D721Med (cell line): ENCODE results near the gene MRPS6.

Experiments used
- DNase-seq: peaks from one replicate; pipeline ENCODE4 v3.0.0; 2011; ENCODE audit warnings: low spot score; ENCODE audit not compliant: insufficient read length
- FAIRE-seq: peaks from 2 replicates; lab custom pipeline; 2011; peaks lifted over from hg19 to GRCh38; lab: Jason Lieb, UNC
- TF ChIP-seq, protein P1 (sequence below): IDR thresholded peaks from 2 replicates; pipeline ENCODE4 v1.5.1; 2012; ENCODE audit warnings: mild to moderate bottlenecking, control low read depth; ENCODE audit not compliant: insufficient read depth; ENCODE audit errors: missing control alignments

MRPS6 gene

DNA sequence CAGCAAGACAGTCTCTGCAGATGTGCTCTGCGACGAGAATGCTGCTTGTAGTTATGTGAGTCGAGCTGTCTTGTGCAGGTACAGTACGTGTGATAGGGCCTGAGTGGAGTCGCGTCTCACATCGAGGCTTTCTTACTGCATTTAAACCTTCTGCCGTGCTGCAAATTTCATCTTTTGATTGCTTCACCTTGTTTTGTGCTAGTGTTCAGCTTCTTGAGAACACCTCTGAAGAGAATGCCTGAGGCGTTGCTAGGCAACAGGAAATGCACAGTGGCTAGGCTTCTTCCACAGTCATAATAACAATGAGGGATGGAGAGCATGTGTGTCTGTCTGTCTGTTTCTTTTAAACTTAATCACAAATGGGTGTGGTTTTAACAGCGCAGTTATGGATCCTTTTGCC, 52.9 kb downstream of the MRPS6 start:
- FAIRE-seq (no peak), DNase-seq (no peak)
- TF ChIP-seq, protein P1, sequence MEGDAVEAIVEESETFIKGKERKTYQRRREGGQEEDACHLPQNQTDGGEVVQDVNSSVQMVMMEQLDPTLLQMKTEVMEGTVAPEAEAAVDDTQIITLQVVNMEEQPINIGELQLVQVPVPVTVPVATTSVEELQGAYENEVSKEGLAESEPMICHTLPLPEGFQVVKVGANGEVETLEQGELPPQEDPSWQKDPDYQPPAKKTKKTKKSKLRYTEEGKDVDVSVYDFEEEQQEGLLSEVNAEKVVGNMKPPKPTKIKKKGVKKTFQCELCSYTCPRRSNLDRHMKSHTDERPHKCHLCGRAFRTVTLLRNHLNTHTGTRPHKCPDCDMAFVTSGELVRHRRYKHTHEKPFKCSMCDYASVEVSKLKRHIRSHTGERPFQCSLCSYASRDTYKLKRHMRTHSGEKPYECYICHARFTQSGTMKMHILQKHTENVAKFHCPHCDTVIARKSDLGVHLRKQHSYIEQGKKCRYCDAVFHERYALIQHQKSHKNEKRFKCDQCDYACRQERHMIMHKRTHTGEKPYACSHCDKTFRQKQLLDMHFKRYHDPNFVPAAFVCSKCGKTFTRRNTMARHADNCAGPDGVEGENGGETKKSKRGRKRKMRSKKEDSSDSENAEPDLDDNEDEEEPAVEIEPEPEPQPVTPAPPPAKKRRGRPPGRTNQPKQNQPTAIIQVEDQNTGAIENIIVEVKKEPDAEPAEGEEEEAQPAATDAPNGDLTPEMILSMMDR, result no peak

DNA sequence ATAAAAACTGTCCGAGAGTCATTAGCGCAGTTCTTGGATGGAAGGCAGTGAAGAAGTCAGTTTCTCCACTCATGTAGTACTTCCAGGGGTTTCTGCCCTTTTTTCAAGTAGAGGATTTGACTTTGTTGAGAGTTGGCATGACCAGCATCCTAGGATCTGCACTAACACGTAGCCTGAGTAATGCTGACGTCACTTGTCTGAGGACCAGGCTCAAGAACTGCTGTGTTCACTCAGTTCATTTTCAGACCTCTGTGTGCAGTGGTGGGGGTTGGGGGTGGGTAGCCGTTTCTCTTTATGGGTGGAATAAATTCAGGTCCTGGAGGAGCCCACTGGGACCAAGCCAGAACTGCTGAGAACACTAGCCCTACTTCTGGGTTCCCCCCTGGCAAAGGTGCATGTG, 53.3 kb downstream of the MRPS6 start:
- DNase-seq (no peak), FAIRE-seq (no peak)
- TF ChIP-seq, protein P1, result no peak

DNA sequence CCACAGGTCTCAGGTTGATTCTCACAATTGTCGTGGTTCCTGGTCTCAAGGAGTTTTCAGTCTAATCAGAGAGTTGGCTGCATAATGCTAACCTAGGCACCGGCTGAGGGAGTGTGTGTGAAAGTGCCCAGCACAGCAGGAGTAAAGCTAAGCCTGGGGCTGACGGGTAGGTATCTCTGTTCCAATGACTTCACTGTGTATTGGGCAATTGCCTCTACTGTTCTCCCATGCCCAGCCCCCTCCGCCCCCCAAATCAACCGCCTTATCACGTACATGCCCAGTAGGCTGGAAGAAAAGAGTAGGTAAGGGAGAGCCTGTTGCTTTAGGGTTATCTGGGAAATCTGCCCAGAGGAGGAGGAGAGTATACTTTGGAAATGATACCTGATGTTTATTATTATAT, 54.7 kb downstream of the MRPS6 start:
- FAIRE-seq (no peak), DNase-seq (no peak)
- TF ChIP-seq, protein P1, result no peak

DNA sequence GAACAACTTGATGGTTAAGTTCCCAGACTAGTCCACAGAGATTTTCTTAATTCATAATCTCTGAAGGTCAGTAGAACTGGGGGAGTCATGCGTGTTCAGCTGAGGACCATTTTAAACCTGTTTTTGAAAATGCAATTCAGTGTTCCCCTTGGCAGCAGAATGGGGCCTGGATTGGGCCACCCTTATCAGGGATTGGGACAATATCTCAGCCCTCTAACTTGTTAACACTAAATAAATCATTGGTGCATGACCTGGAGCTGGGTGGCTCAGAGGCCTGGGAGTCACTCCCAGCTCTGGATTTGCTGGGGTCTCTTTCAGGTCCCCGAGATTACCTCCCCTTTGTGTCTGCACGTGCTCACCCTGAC, 55.3 kb downstream of the MRPS6 start:
- TF ChIP-seq, protein P1, result no peak
- no peak for DNase-seq
- no peak for FAIRE-seq

DNA sequence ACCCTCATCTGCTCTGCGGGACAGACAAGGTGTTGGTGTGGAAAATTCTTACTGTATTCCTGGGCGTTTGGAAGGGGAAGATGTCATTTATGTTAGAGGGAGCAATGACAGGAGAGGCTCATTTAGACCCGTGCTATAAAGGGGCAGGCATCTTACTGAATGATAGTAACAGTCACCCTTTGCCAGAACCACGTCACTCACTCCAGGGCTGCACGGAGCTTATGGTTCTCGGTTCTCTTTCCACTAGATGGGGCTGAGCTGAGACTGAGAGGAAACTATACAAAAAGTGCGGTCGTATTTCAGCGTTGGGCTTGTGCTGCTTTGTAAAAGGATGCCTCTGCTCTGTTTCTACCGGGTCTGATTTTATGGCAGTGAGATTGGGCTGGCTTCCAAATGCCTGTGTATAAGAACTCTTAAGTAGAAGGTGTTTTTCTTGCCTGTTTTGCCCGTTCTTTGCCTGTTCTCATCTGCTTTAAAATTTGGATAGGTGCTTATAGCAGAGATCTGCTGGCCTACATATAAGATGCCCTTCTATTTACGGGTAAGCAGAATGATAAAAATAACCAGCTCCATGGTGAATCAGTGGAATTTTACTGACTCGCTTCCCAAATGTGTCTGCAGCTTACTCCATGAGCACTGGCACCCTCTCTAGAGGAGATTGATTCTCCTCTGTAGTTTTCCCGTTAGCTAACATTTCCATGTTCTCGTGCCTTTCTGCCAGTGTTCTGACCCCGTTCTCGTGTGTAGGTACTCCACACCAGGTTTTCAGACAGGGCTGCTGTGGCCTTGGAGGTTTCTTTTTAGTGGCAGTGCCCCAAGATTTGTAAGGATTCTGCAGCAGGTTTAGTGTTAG, 55.9 kb downstream of the MRPS6 start:
- TF ChIP-seq, protein P1, result peak; percentile 34
- FAIRE-seq, result no peak
- no peak for DNase-seq

DNA sequence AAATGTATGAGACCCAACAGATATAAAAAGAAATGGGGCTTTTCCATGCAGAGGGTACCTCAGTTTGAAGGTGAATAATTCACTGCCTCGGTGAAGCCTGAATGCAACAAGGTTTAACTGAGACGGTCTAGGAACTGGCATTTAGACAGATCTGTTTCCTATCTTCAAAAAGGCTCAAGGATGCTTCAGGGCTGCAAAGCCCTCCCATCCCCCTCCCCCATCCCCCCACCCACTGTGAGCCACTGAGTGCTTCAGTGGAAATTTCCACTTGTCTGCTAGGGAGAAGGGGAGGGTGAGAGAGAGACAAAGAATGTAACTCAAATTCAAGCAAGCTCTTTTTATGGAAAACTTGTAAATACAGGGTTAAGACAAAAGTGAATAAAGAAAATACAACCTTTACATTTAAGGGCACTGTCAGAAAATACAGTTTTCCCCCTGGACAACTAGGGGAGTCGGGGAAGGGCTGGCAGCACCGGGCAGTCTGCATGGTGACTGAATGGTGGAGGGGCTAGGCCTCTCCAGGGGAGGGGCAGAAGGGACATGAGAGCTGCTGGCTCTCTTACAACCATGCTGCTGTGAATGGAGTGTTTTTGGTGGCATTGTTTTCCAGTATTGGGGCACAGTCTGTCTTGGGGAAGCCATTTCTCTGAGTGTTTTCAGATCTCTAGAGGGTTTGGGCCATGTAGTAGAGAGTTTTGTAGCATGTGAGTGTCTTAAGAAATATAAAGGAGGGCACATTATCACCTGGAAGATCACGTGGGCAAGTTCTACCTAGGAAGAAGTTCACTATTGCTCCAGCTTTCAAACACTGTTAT, 56.7 kb downstream of the MRPS6 start:
- TF ChIP-seq, protein P1, result no peak
- no peak for FAIRE-seq
- DNase-seq, result no peak

DNA sequence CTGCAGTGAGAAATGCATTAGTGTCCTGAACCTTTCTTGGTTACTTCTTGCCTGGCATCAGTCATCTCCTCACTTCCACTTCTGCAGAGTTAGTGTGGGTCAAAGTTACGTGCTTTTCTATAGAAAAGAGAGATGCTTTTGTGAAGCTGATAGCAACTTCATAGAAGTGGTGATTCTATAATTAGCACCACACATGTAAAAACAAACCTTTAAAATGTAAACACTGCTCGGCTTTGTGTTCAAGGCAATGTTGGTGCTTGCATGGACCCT, 57.3 kb downstream of the MRPS6 start:
- TF ChIP-seq, protein P1, result no peak
- no peak for FAIRE-seq
- no peak for DNase-seq
